ENCODE data around the gene GAPDHS.

Gene GAPDHS

GRCh38 chr19:35540356-35540927 lies 7.2 kb downstream of the GAPDHS start:
- no peak for FAIRE-seq

- FAIRE-seq = no peak
These were observed 9.0 kb downstream of the GAPDHS start for GRCh38 chr19:35542209-35542608.

- FAIRE-seq = no peak
These were observed 10.2 kb downstream of the GAPDHS start for GRCh38 chr19:35543280-35544109.

GRCh38 chr19:35544110-35544802 lies 11.0 kb downstream of the GAPDHS start:
- FAIRE-seq = no peak

GRCh38 chr19:35545001-35545854 lies 12.0 kb downstream of the GAPDHS start, which contains the start of gene TMEM147:
Gene TMEM147, plus strand, starts transcription at chr19:35545626. Its CDS starts 114 bp downstream, at chr19:35545740.
- no peak for FAIRE-seq

- FAIRE-seq = no peak
These were observed 12.7 kb downstream of the GAPDHS start for GRCh38 chr19:35545855-35546381.

GRCh38 chr19:35546532-35546931 lies 13.3 kb downstream of the GAPDHS start:
- FAIRE-seq = no peak

- no peak for FAIRE-seq
These were observed 16.0 kb downstream of the GAPDHS start for GRCh38 chr19:35549174-35549788.

- no peak for FAIRE-seq
These were observed 16.7 kb downstream of the GAPDHS start for GRCh38 chr19:35549879-35550523.

GRCh38 chr19:35551091-35551810 lies 18.0 kb downstream of the GAPDHS start:
- FAIRE-seq = no peak

- no peak for FAIRE-seq
These were observed 19.5 kb downstream of the GAPDHS start for GRCh38 chr19:35552534-35553384.

GRCh38 chr19:35553385-35554000 lies 20.2 kb downstream of the GAPDHS start:
- FAIRE-seq = no peak

GRCh38 chr19:35554076-35554475 lies 20.8 kb downstream of the GAPDHS start:
- FAIRE-seq = no peak

GRCh38 chr19:35555301-35556005 lies 22.2 kb downstream of the GAPDHS start:
- FAIRE-seq = no peak

- no peak for FAIRE-seq
These were observed 22.9 kb downstream of the GAPDHS start for GRCh38 chr19:35556025-35556590.

GRCh38 chr19:35556846-35557538 lies 23.7 kb downstream of the GAPDHS start:
- no peak for FAIRE-seq
